G401 (cell line): Measurements from ENCODE around the gene ANKS6. TPM values are rescaled to one million over a fixed set of nuclear protein-coding genes. Genes with fewer than 3 reads are reported as not detected.

ENCODE experiments used
- DNase-seq: peaks from one replicate; pipeline ENCODE4 v3.0.0-alpha.2; 2015; ENCODE audit warnings: low spot score
- in situ Hi-C: cut with HindIII; loops from 2 replicates; pipeline ENCODE4 v1.10.0; 2016; ENCODE audit warnings: low sequenced_read_pairs, mixed read lengths
- total RNA-seq: library from RNA; depleted of rRNA; stranded (reverse); fragments of >200 nt; shearing (Covaris generic); gene quantifications from 2 replicates; pipeline ENCODE4 v1.2.3, GENCODE V29; 2014

The ANKS6 gene
- total RNA-seq, 1 experiment from 2014 or later, result 55.6 TPM

DNA sequence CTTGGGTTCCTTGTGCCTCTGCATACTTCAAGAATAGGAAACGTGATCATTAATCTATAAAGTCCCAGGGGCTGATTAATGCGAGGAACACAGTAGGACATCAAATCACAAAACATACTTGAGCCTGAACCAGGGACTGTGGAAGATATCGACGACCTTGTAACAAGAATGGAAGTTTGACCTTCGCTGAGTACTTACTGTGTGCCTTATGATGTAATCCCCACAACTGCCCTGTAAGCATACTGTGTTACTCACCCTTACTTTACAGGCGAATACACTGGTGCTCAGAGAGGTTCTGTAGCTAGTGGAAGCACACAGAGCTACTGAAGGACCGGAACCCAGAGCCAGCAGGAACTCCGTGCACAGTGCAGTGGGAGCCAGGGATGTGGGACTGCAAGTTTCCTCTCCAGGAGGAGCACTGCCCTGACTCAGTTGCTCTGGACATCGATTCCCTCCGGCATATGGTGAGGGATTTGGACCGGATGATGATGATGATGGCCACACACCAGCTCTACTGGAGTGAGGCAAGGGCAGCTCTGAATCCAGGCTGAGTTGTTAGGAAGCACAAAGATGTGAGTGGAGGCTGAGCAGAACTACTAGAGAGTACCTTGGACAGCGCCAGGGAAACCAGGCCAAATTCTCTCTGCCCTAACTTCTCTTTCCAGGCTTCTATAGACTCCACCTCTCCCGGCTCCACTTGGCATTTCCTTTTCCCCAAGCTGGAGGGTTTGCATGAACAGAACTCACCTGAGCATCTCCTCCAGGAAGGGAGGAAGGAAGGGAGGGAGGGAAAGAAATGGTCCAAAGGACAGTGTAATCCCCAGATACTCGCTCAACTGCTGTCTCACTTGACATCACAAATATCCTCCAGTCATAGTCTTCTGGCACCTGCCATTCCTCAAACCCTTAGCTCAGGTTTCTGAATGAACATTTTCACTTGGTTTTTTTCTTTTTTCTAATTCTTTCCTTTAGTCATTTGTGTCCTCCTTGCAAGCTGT is 86.1 kb downstream of the ANKS6 start:
- in situ Hi-C loops, result no loop called here
- no peak for DNase-seq

DNA sequence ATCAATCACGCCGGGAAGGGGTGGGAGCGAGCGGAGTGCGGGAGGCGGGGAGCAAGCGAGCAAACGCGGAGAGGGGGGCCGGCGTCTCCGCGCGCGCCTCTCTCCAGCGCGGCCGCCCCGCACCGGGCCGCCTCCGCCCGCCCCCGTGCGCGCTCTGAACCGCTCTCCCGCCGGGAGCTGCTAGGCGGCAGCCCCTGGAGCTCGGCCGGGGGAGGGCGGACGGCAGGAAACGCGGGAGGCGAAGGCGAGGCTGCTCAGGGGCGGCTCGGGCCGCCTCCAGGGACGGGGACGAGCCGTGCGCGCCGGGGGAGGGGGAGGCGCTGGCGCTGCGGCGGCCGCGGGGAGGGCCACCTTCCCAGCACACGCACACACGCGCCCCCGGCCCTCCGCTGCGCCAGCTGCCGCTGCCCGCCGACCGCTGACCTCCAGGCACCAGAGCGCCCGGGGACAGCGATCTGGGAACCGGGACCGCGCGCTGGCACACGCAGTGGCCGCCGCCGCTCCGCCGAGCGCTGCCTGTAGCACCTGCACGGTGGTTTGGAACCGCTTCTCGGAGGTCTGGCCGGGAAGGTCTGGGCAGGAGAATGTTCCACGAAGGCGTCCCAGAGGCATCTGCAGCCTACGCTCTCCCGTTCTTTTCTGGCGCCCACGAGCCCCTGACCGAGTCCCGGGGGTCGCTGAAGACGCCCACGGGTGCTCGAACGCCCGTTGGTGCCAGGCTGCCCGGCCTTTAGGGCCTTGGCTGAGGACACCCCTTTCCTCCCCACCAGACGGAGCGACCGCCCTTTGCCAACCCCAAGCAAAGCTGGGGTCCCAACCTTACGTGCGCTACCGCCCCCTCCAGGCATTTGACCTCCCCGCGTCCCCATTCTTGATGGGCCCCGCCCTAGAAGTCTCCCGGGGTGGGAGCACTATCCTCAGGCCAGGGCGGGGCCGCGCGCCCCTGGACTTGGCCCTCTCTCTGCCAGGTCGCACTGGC is 87.1 kb downstream of the ANKS6 start, which contains the start of gene GABBR2:
Gene GABBR2 (minus strand): TSS at position 3 of the 979 bp plus-strand sequence. CDS start 198 bp downstream, outside the sequence.
- in situ Hi-C loops, result no loop called here
- DNase-seq, result peak; percentile 38

DNA sequence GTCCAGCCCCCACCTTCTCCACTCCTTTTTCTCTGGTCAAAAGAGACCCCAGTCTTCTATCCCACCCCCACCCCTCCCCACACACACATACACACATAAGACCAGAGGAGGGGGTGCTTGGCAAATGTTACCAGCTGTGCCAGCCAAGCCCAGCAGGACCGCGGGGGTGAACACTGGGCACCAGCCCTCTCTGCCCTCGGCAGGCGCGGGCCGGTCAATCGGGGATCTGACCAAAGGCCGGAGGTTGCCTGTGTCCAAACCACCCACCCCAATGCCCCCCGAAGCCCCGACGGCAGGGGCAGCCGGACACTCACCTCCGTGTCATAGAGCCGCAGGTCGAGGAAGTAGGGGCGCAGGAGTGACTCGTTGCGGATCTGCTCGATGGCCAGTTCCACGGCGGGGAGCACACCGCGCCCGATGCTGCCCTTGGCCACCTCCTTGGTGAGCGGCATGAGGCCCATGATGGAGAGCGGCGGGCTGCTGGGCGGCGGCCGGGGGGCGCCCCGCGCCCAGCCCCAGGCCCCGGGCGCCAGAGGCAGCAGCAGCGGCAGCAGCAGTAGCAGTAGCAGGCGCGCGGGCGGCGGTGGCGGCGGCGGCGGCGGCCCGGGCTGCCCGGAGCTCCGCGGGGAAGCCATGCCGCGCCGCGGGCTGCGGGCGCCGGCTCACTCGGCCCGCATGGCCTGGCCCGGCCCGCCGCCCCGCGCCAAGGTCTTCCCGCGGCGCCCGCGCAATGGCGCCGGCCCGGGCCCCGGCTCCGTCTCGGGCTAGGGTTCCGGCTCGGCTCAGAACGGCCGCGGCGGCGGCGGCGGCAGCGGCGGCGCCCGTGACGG is 88.0 kb downstream of the ANKS6 start:
- DNase-seq, result peak; percentile 31
- in situ Hi-C loops, result no loop called here

DNA sequence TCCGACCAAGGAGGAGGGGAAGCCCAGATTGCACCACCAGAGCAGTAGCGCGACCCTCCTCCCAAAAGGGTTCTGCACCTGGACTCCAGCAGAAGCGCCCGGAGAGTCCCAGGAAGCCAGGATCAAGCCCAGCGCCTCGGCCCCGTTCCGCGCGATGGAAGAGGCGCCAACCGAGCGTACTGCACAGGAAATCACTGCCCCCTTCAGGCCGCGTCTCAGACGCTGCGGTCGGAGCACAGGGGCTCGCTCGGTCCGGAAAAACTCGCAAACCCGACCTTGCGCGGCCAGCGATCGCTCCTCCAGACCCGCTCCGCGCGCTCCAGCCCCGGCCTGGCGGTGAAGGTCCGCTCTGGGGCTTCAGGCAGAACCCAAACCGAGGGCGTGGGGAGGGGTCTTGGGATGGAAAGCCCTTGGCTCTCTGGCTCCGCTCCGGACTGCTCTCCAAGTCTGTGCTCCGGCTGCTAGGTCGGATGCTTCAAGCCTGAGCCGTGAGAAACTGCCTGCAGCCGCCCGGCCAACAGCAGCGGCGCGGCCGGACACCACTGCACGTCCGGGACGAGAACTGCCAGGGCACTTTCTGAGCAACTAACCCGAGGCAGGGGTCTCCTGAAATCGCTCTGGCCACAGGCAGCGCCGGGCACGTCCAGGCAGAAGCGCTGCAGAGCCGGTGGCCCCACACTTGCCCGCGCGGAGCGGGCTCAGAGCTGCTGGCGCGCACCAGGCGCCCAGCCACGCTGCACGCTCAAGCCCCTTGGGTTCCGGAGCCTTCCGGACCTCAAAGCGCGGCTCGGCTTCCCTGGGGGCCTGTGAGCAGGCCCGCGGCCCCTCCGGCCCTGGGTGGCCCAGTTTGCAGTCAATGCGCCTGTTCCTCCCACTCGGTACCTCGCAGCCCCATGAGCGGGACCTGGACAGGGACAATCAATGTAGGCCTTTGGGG is 88.9 kb downstream of the ANKS6 start:
- peak; percentile 91 for DNase-seq
- in situ Hi-C loops, result no loop called here

DNA sequence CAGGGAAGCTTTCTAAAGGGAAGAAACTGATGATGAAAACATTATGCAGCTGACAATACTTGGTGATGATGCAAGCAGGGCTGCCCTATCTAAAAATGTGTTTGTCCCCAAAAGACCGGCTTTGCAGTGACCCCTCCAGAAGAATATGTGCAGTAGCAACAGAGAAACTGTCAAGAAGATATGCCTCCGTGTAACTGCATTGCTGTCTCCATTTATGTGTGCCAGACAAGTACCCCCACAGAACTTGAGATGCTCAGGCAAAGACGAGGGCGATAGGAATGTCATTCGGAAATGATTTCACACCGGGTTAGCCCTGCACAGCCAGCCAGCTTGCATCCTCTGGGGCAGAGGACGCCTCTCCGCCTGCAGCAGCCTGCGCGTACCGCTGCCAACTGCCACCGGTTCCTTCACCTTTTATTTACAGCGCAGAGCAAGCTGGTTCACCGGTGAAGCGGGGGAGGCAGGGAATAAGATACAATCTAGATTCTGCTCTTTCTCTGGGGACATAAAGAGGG is 89.6 kb downstream of the ANKS6 start:
- peak; percentile 80 for DNase-seq
- in situ Hi-C loops, result no loop called here

DNA sequence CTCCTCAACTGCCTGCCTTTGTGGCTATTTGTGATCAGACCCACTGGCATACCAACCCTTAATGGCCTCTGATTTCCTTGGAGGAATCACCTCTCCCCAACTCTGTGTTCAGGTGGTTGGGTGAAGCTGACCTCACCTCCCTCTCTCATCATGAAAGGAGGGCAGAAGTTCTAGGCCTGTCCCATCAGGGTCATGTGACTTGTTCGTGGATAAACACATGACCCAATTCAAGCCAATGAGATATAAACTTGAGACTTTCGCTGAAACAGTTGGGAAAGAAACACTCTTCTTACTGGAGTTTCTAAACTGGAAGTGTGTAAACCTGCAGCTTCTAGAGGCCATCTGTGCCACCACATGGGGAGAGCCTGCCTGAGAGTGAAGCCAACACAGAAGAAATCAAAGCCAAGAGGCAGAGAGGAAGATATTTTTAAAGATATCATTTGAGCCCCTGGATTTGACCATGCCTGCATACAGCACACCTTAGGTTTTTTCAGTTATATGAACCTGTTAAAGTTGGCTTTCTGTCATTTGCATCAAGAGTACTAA is 93.4 kb downstream of the ANKS6 start:
- in situ Hi-C loops, result no loop called here

DNA sequence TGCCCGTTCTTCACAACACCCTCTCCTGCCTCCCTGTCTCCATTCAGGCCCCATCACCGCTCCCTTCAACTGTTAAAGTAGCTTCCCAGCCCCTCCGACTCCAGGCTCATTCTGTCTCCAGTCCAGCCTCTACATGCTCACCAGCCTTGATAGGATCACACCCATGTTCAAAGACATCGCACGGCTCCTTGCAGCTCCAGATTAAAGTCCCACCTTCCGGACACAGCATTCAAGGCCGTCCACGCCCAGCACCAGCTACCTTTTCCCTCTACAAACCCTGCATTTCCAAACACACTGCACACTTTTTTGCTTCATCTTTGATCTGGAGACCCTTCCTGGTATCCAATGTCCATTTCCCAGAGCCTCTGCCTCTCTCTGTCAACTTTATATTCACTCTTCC is 94.0 kb downstream of the ANKS6 start:
- no peak for DNase-seq
- in situ Hi-C loops, result no loop called here

More for the DNA sequence above, 93.4 kb downstream of the ANKS6 start:
- peak; percentile 88 for DNase-seq

DNA sequence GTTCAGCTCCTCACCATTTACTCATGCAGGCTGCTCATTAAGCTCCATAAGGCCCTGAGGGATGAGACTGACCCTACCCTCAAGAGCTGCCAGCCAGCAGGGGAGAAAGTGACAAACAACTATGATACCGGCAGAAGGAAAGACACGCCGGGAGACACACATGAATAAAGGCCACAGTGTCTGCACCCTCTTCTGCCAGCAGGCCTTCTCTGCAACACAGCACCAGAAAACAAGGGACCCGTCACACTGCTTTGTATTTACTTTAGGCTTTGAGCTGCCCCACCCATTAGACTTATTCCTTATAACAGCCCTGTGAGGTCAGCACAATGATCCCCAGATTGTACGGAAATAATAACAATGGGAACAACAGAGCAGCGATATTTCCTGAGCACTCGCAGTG is 94.8 kb downstream of the ANKS6 start:
- no peak for DNase-seq
- in situ Hi-C loops, result no loop called here

DNA sequence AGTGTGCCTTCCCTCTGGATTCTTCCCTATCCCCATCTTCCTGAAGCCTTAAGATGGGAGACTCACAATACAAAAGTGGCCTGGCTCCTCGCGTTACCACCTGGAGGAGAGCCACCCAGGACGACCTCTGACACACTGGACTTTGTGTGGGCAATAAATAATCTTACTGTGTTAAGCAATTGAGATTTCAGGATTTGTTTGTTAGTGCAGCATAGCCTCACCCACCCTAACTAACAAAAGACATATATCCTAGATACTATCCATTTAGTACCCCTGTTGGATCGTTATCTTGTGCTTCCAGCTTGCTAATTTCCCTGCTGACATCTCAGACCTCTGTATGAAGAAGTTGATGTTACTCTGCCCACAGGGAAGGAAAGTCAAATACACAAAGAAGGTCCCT is 95.6 kb downstream of the ANKS6 start:
- in situ Hi-C loops, result no loop called here

DNA sequence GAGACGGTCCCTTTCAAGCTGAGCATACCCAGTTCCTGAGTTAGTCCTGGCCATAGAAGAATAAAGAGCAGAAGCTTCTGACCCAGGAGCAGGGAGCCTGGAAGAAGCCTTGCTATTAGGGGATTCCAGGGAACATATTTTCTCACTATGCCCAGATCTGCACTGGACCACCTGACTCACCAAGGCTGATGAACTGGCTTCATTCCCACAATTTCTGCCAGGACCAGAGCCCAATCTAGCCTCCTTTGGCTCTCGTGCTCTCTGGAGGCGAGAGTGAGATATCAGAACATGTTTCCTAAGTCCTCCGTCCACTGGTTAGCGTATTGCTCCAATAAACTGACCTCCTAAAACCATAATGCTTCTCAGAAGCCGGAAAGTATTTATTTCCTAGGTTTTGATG is 97.5 kb downstream of the ANKS6 start:
- in situ Hi-C loops, result no loop called here
- peak; percentile 95 for DNase-seq

More for the DNA sequence above, 95.6 kb downstream of the ANKS6 start:
- no peak for DNase-seq

DNA sequence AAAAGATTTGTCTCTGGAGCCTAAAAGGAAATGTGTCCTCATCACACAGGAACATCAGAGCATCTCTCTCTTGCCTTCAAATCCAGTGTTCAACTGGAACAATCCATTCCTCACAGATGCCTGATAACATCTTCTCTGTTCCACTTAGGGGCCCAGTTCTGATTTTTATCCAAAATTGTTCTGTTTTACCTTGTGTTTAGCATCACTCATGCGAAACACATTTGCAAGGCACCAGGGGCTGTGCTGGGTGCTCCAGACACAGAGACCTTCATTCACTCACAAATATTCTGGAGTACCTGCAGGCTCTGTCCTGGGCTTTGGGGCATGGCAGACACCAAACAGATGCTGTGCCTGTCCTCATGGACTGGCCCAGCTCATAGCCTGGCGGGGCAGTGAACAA is 101.4 kb downstream of the ANKS6 start:
- DNase-seq, result no peak
- in situ Hi-C loops, result no loop called here

DNA sequence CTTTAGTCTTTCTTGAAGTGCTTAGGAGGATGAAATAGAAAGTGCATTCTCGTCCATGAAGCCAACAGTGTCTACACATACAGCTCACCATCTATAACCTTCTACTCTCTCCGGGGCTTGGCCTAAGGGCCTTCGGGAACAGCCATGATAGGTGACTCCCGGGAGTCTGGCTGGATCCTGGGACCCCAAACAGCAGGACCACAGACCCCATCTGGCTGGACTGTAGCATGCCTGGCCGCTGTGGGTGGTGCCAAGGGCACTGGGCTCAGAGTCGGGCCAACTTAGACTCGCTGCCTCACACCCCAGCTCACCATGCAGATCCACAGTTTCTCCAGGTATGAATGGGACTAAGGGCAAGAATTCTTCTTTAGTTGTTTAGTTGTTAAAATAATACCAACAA is 104.0 kb downstream of the ANKS6 start:
- DNase-seq, result no peak
- in situ Hi-C loops, result no loop called here

DNA sequence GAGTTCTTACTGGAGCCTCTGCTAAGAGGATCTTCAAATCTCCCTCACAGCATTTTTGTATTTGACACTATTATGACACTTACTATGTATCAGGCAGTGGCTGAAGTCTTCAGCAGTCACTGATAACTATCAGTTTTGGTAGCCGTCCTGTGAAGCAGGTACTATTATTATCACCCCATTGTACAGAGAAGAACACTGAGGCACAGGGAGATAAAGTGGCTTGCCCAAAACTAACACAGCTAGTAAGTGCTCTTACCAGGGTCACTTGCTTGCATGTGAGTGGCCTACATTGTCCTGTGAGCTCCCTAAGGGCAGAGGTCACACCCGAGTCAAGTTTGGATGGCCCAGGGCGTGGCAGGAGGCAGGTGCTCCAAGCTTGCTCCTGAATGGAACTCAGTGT is 104.5 kb downstream of the ANKS6 start:
- DNase-seq, result no peak
- in situ Hi-C loops, result no loop called here

DNA sequence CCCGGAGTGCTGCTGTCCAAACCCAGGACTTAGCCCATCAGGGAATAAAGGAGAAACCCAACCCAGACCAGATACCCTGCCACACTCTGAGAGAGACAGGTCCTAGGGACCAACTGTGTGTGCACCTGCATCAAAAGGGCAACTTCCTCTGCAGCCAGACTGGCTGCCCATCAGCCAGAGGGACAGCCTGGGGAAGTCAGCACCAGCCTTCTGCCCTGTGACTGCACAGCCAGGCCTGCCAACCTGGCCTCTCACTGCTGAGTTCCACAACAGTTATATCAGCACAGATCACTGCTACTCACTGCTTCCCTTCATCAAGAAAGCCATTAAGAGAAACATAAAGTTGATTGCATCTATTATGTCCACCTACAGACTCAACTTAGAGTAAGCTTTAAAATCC is 105.7 kb downstream of the ANKS6 start:
- in situ Hi-C loops, result no loop called here
- peak; percentile 91 for DNase-seq

DNA sequence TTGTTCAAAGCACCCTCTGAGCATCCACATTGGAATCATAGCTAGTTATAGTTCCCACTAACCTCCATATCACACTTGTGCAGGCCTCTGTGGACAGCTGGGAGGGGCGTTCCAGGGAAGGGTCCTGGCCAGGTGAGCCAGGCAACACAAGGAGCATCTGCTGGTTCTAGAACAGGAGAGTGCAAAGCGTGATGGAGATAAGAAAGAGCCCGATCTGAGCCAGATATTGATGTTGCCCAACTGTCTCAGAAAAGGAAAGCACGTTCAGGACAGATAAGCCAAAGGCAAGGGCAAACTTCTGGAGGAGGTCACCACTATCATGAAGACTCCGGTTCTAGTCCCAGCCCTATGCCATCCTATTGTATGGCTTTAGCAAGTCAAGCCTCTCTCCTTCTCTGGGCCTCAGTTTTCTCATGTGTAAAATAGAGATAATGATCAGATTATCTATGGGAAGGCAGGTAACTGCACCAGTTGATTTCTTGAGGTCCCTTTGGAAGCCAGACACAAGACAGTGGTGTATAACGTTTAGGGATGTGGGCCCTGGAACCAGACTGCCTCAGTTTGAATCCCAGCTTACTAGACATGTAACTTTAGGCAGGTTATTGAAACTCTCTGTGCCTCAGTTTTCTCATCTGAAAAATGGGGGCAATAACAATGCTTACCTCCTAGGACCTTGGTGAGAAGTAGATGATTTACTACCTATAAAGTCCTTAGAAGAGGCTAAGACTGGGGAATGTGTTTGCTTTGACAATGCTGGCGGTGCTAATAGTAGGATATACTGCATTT is 107.5 kb downstream of the ANKS6 start:
- no peak for DNase-seq

DNA sequence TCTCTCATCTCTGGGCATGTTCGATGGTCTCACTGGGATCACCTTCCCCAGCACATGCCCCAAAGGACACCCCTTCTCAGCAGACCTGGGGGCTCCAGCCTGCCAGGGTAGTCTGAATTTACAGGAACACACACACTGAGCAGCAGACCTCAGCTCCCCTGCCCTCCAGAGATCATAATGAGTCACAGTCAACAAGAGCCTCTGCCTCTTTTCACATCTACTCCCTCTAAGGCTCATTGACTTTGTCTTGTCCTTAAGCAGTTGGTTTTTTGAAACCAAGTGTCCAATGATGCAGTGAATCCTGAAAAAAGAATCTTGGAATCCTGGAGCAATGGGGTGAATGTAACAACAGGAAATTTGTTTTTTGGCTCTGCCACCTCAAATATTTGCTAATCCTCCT is 108.4 kb downstream of the ANKS6 start:
- in situ Hi-C loops, result no loop called here
- DNase-seq, result no peak

More for the DNA sequence above, 107.5 kb downstream of the ANKS6 start:
- in situ Hi-C loops, result no loop called here
